GM10847 (cell line): ENCODE results near the gene GOLGA7B.

Source experiments
- POLR2A ChIP-seq: IDR thresholded peaks from 2 replicates; pipeline ENCODE4 v1.6.1; 2011; ENCODE audit not compliant: insufficient read length; ENCODE audit errors: extremely low read depth

GOLGA7B gene

GRCh38 chr10:97879241-97879640 lies 29.6 kb downstream of the GOLGA7B start:
- TF ChIP-seq POLR2A: no peak

DNA sequence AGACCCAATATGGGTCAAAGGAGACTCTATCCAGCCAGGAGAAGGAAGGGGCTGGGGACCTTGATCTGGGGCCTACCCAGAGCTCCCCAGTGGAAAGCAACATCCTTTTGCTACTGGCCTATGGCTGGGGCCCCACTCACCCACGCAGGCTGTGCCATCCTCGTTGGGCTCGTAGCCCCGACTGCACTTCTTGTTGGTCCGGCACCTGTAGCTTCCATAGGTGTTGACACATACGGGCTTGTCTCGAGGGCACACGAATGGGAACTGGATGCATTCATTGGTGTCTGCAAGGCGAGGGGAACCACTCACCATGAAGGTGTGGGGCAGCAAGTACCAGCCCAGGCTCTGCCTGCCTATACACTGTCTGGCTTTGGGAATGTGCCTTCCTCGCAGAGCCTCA lies 30.5 kb downstream of the GOLGA7B start:
- TF ChIP-seq POLR2A: no peak

DNA sequence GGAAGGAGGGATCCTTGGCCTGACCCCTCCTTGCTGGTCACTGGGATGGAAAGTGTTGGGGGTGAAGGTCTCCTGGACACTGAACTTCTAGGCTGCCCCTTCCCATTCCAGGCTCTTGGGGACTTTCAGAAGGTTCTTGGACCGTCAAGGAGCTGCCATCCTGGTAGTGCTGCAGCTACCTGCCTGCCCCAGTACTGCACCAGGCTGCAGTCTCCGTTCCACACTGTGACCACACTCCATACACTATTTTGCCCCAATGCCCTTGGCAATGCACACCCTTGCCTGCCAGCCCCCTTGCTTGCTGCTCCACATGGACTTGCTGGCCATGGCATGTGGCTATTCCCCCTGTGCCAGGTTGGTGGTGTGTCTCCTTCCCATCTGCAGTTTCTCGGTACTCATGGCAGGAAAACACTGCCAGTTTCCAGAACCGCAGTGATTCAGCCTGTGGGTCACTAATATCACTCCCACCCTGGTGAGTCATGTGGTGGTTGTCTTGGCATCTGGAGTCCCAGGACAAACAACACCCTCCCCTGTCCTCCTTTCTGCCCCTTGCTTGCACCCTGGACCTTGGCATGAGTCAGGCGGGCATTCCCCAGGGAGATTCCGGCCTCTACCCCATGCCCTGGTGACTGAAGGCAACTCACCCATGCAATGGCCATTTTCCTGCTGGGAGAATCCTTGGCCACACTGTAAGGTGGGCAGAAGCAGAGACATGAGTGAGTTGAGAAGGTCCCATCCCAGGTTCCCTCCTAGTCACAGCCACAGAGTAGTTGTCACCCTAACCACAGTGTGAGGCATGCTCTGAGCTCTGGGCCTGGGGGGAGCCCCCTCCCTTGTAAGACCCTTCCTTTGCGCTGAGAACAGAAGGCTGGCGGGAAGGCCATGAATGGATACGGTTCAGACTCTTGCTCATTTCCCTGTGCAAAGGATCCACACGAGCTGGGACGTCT lies 32.8 kb downstream of the GOLGA7B start:
- TF ChIP-seq POLR2A: no peak

DNA sequence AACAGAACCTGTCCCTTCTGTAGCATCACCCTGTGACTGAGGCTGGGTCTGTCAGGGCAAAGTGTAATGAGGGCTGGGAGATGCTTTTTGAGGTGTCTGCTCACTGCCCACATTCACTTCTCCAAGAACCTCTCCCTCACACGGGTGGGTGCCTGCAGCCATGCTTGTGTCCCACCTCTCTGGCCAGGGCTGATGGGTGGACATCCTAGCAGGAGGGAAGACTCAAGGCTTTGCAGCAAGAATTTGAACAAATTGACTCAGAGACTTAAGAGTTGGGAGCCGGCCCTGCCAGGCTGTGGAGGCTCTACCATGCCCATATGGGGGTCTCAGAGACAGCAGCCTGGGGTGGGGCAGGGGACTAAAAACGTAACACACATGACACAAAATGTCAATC lies 33.4 kb downstream of the GOLGA7B start:
- no peak for TF ChIP-seq POLR2A

GRCh38 chr10:97886286-97886685 lies 36.6 kb downstream of the GOLGA7B start:
- TF ChIP-seq POLR2A: no peak

- no peak for TF ChIP-seq POLR2A
Measured at GRCh38 chr10:97887399-97887798, 37.8 kb downstream of the GOLGA7B start.

DNA sequence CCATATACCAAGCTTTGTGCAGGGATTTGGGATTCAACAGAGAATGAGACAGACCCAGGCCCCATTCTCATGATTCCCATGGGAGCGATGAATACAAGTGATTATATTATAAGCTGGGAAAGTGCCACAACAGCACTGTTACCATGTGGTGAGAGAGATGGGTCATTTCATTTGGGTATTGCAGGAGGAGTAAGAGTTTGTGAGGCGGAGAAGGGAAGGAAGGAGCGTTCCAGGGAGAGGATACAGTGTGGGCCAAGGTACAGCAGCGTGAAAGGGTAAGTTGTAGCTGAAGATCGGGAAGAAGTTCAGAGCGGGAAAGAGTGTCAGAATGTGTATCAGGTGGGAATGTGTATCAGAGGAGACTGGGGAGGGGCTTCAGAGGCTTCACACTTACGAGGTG lies 38.5 kb downstream of the GOLGA7B start:
- TF ChIP-seq POLR2A: no peak

DNA sequence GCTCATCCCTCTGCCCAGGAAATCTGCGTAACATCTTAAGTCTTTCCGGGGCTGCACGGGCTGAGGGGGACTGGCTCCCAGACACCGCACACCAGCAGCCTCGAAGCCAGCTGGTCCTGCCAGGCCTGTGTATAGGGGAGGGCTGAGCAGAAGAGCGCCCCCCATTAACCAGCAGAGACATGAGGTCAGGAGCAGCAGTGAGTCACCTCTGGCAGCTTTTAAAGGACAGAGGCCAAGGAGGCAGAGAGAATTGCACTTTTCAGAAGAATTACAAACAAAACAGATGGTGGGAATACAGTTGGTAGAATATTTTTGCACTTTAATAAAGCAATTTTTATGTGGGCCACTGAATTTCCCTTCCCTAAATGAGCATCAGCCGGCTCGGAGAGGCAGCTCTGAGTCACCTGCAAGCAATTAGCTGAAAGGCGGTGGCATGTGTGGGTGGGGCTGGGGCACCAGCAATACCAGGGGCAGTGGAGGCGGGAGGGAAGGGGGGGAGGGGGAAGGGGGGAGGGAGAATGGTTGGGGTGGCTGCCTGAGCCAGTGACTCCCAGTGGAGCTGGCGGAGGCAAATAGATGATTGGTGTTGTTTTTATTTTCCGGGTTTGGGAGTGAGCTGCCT lies 39.1 kb downstream of the GOLGA7B start:
- TF ChIP-seq POLR2A: no peak

GRCh38 chr10:97889461-97890265 lies 40.0 kb downstream of the GOLGA7B start:
- TF ChIP-seq POLR2A: no peak

GRCh38 chr10:97891497-97892167 lies 42.0 kb downstream of the GOLGA7B start:
- no peak for TF ChIP-seq POLR2A

DNA sequence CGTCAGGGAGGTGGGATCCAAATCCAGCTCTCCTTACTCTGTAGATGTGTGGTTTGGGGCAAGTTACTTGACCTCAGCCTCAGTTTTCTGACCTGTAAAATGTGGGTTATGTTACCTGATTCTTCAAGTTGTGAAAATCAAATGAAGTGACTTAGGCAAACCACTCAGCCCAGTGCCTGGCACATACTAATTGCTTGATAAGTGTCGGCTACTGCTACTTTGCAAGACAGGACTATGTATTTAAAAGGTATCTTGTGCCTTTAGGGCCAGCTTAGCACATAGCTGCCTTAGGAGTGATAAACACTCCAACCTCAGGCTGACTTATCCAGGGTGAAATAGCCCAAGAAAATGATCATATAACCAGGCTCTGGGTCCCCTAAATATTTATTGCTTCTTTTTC lies 42.9 kb downstream of the GOLGA7B start:
- no peak for TF ChIP-seq POLR2A

DNA sequence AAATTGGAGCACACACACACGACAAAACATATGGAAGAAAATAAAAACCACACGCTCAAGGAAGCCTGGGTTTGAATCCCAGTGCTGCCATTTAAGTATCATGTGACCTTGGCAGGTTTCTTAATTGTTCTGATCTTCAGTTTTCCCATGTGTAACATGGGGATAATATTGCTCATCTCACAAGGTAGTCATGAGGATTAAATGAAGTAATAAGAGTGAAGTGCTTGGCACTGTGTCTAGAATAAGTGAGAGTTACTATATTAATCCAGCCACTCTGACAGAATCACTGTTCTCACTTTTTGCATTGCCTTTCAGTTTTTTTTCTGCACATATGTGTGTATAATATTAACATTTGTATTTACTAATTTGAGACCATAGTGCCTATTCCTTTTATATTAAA lies 43.3 kb downstream of the GOLGA7B start:
- TF ChIP-seq POLR2A: no peak

GRCh38 chr10:97894092-97894491 lies 44.4 kb downstream of the GOLGA7B start:
- TF ChIP-seq POLR2A: no peak

GRCh38 chr10:97895084-97895483 lies 45.4 kb downstream of the GOLGA7B start:
- TF ChIP-seq POLR2A: no peak

DNA sequence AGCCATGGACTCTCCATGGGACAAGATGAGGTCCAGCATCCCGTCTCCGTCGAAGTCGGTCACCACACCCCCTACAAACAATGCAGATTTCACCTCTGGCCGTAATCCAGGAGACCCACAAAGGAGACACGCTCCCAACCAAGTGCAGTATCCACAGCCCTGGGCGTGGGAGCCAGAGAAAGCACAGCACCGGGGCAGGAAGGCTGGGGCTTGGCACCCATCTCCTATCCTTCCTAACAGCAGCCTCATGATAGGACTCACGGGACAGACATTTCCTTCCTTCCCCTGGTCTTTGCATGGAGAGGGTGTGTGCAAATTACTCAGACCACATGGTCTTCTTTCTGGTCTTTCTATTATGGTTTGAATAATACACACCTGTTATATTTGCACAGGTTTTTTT lies 46.3 kb downstream of the GOLGA7B start:
- no peak for TF ChIP-seq POLR2A
